Measurements from ENCODE around the gene ZNF182. TPM values are rescaled to one million over a fixed set of nuclear protein-coding genes. Genes with fewer than 3 reads are reported as not detected.
"Not testable (repeated sequence)": the region's sequence is repeated elsewhere in the genome, so short reads cannot be mapped to it uniquely, and the experiment has no call there.

Gene ZNF182
- total RNA-seq, 2 donors from 2014 or later, result 5.3 to 5.4 TPM

- intact Hi-C loops (cut with DNase I), result no loop called here
- WGBS, 2 donors, result 33 to 50% methylated on average over 1 of the region's 1 CpG
Observed at GRCh38 chrX:47992095-47992380, 11.8 kb downstream of the ZNF182 start.

GRCh38 chrX:47991263-47992094 lies 12.3 kb downstream of the ZNF182 start:
- Histone ChIP-seq H3K4me1 (peaks cover 22% of the 10 kb centered on the region), H3K4me3 (no peak overlapping the region), H3K27ac (peak overlapping the region in 2 of 4 donors; percentile 55 to 64), H3K36me3 (replicated peaks in 1 of 2; ENCODE audit: insufficient read depth in 1 of 2, low read depth in 2 of 2) (no peaks in the 10 kb centered on the region), H3K27me3 (peaks cover 0 to under 1% of the 10 kb centered on the region in 2 donors), H3K9me3 (no peaks in the 10 kb centered on the region)
- DNase-seq (no peak), ATAC-seq (no peak)
- no peak for TF ChIP-seq POLR2A (IDR thresholded peaks at IDR 0.05)
- TF ChIP-seq, protein P1, sequence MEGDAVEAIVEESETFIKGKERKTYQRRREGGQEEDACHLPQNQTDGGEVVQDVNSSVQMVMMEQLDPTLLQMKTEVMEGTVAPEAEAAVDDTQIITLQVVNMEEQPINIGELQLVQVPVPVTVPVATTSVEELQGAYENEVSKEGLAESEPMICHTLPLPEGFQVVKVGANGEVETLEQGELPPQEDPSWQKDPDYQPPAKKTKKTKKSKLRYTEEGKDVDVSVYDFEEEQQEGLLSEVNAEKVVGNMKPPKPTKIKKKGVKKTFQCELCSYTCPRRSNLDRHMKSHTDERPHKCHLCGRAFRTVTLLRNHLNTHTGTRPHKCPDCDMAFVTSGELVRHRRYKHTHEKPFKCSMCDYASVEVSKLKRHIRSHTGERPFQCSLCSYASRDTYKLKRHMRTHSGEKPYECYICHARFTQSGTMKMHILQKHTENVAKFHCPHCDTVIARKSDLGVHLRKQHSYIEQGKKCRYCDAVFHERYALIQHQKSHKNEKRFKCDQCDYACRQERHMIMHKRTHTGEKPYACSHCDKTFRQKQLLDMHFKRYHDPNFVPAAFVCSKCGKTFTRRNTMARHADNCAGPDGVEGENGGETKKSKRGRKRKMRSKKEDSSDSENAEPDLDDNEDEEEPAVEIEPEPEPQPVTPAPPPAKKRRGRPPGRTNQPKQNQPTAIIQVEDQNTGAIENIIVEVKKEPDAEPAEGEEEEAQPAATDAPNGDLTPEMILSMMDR (IDR thresholded peaks at IDR 0.05), result no peak
- intact Hi-C loops (cut with DNase I), result no loop called here
- 74 to 76% methylated on average over 3 to 5 of the region's 5 CpGs for WGBS, 2 donors

More at GRCh38 chrX:47992095-47992380, 11.8 kb downstream of the ZNF182 start:
- H3K36me3 ChIP-seq (replicated peaks in 1 of 2; ENCODE audit: insufficient read depth in 1 of 2, low read depth in 2 of 2), result no peaks in the 10 kb centered on the region
- DNase-seq, result no peak
- no peak for ATAC-seq
- TF ChIP-seq, protein P1 (IDR thresholded peaks at IDR 0.05), result no peak
- no peak for TF ChIP-seq POLR2A (IDR thresholded peaks at IDR 0.05)
- no peaks in the 10 kb centered on the region for H3K27me3 ChIP-seq
- H3K4me1 ChIP-seq, result peaks cover 22% of the 10 kb centered on the region
- H3K27ac ChIP-seq, result peak overlapping the region in 2 of 4 donors; percentile 55 to 64
- no peaks in the 10 kb centered on the region for H3K9me3 ChIP-seq
- H3K4me3 ChIP-seq, result no peak overlapping the region

DNA sequence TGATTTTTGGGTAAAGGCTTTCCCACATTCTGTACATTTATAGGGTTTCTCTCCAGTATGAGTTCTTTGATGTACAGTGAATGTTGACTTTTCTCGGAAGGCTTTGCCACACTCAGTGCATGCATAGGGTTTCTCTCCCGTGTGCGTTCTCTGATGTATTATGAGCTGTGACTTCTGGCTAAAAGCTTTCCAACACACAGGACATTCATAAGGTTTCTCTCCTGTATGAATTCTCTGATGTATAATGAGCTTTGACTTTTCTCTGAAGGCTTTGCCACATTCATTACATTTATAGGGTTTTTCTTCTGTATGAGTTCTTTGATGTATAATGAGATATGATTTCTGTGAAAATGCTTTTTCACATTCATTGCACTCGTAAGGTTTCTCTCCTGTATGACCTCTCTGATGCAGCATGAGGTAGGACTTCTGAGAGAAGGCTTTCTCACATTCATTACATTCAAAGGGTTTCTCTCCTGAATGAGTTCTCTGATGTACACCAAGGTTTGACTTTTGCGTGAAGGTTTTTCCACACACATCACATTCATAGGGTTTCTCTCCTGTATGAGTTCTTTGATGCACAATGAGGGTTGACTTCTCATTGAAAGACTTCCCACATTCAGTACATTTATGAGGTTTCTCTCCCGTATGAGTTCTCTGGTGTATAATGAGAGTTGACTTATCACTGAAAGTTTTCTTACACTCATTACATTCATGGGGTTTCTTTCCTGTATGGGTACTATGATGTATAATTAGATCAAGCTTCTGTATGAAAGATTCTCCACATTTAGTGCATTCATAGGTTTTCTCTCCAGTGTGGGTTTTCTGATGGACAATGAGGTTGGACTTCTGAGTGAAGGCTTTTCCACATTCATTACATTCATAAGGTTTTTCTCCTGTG lies 27.3 kb downstream of the ZNF182 start:
- no peak for DNase-seq
- WGBS, 2 donors, result 99 to 100% methylated on average over 6 of the region's 6 CpGs
- Histone ChIP-seq H3K36me3 (replicated peaks in 1 of 2; ENCODE audit: insufficient read depth in 1 of 2, low read depth in 2 of 2) (no peaks in the 10 kb centered on the region), H3K27ac (no peak overlapping the region), H3K4me3 (no peak overlapping the region), H3K9me3 (no peaks in the 10 kb centered on the region), H3K27me3 (peaks cover 0 to 3% of the 10 kb centered on the region in 2 donors), H3K4me1 (no peaks in the 10 kb centered on the region)
- intact Hi-C loops (cut with DNase I), result no loop called here
- ATAC-seq, result no peak
- TF ChIP-seq POLR2A (IDR thresholded peaks at IDR 0.05), result no peak
- TF ChIP-seq, protein P1 (IDR thresholded peaks at IDR 0.05), result no peak

GRCh38 chrX:47973235-47973634 lies 30.6 kb downstream of the ZNF182 start:
- TF ChIP-seq, protein P1 (IDR thresholded peaks at IDR 0.05), result no peak
- no peak for TF ChIP-seq POLR2A (IDR thresholded peaks at IDR 0.05)
- no peaks in the 10 kb centered on the region for H3K27me3 ChIP-seq
- no peak overlapping the region for H3K27ac ChIP-seq
- WGBS, 2 donors, result 94 to 95% methylated on average over 3 of the region's 3 CpGs
- no peaks in the 10 kb centered on the region for H3K36me3 ChIP-seq (replicated peaks in 1 of 2; ENCODE audit: insufficient read depth in 1 of 2, low read depth in 2 of 2)
- intact Hi-C loops (cut with DNase I), result no loop called here
- DNase-seq (no peak), ATAC-seq (no peak)
- no peaks in the 10 kb centered on the region for H3K4me1 ChIP-seq
- no peak overlapping the region for H3K4me3 ChIP-seq
- H3K9me3 ChIP-seq, result no peaks in the 10 kb centered on the region

DNA sequence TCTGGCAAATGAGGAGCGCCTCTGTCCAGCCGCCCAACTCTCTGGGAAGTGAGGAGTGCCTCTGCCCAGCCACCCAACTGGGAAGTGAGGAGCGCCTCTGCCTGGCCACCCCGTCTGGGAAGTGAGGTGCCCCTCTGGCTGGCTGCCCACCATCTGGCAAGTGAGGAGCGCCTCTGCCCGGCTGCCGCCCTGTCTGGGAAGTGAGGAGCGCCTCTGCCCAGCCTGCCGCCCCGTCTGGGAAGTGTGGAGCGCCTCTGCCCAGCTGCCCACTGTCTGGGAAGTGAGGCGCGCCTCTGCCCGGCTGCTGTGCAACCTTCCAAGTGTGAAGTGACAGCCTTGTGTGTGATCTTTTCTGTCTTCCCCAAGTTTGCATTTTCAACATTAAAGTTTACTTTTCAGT lies 38.3 kb downstream of the ZNF182 start:
- ATAC-seq; H3K4me1 ChIP-seq; intact Hi-C loops (cut with DNase I): not testable (repeated sequence)

GRCh38 chrX:47961830-47962229 lies 42.0 kb downstream of the ZNF182 start:
- H3K4me1 ChIP-seq; H3K4me3 ChIP-seq; H3K36me3 ChIP-seq (replicated peaks in 1 of 2; ENCODE audit: insufficient read depth in 1 of 2, low read depth in 2 of 2); H3K27ac ChIP-seq; H3K27me3 ChIP-seq; DNase-seq; intact Hi-C loops (cut with DNase I); ATAC-seq; H3K9me3 ChIP-seq: not testable (repeated sequence)
- WGBS, 2 donors, result 62 to 65% methylated on average over 5 of the region's 6 CpGs

More for the DNA sequence above, 38.3 kb downstream of the ZNF182 start:
- WGBS, 2 donors, result 94 to 95% methylated on average over 3 to 7 of the region's 14 CpGs
- not testable (repeated sequence) for H3K9me3 ChIP-seq; H3K4me3 ChIP-seq; H3K36me3 ChIP-seq (replicated peaks in 1 of 2; ENCODE audit: insufficient read depth in 1 of 2, low read depth in 2 of 2); DNase-seq; H3K27me3 ChIP-seq; H3K27ac ChIP-seq
